Loucy (cell line): ENCODE measurements around the gene CTNNBL1.

ENCODE experiments used
- H2AFZ ChIP-seq: fragments of 200-600 bp; sonication (generic); 2 replicates; pipeline ENCODE4 v1.6.0; 2016; ENCODE audit warnings: antibody characterized with exemption, mild to moderate bottlenecking, low read length, moderate library complexity
- H3F3A ChIP-seq: fragments of 200-600 bp; 2 replicates; pipeline ENCODE4 v1.6.0; 2016; ENCODE audit warnings: antibody characterized with exemption, low read depth, mild to moderate bottlenecking
- H3K27me3 ChIP-seq: fragments of 200-600 bp; sonication (generic); 2 replicates; pipeline ENCODE4 v1.6.1; 2014; ENCODE audit warnings: low read length, mild to moderate bottlenecking; ENCODE audit not compliant: insufficient read depth, poor library complexity, severe bottlenecking
- H3K36me3 ChIP-seq: fragments of 200-600 bp; sonication (generic); 2 replicates; pipeline ENCODE4 v1.6.1; 2016; ENCODE audit warnings: low read length; ENCODE audit not compliant: insufficient read depth
- H3K4me1 ChIP-seq: fragments of 200-600 bp; sonication (generic); 2 replicates; pipeline ENCODE4 v1.5.1; 2014; ENCODE audit warnings: low read length, mild to moderate bottlenecking; ENCODE audit not compliant: insufficient read depth, poor library complexity, severe bottlenecking
- H3K4me2 ChIP-seq: fragments of 200-600 bp; sonication (generic); 2 replicates; pipeline ENCODE4 v1.6.0; 2014; ENCODE audit warnings: antibody characterized with exemption, low read length, low read depth, mild to moderate bottlenecking; ENCODE audit not compliant: poor library complexity, severe bottlenecking
- H3K4me3 ChIP-seq: fragments of 200-600 bp; sonication (generic); 2 replicates; pipeline ENCODE4 v1.5.1; 2014; ENCODE audit warnings: low read length, mild to moderate bottlenecking, mixed read lengths; ENCODE audit not compliant: poor library complexity, severe bottlenecking
- H3K79me2 ChIP-seq: fragments of 200-600 bp; sonication (generic); 2 replicates; pipeline ENCODE4 v1.6.1; 2014; ENCODE audit warnings: low read length; ENCODE audit not compliant: insufficient read depth
- H3K9ac ChIP-seq: fragments of 200-600 bp; sonication (generic); 2 replicates; pipeline ENCODE4 v1.6.0; 2014; ENCODE audit warnings: mild to moderate bottlenecking, low read depth, low read length, moderate library complexity; ENCODE audit not compliant: poor library complexity, severe bottlenecking
- H3K9me2 ChIP-seq: fragments of 200-600 bp; sonication (generic); replicated peaks from 2 replicates; pipeline ENCODE4 v1.6.1; 2016; ENCODE audit warnings: low read depth, low read length, mixed read lengths
- H3K9me3 ChIP-seq: fragments of 200-600 bp; sonication (generic); 2 replicates; pipeline ENCODE4 v1.6.1; 2014; ENCODE audit warnings: mild to moderate bottlenecking, antibody characterized with exemption, low read length, low read depth; ENCODE audit not compliant: insufficient read depth
- H4K20me1 ChIP-seq: fragments of 200-600 bp; sonication (generic); 2 replicates; pipeline ENCODE4 v1.6.0; 2014; ENCODE audit warnings: antibody characterized with exemption, low read length, mild to moderate bottlenecking; ENCODE audit not compliant: insufficient read depth, poor library complexity, severe bottlenecking
- CTCF ChIP-seq: fragments of 200-600 bp; sonication (generic); conservative IDR thresholded peaks from 2 replicates; pipeline ENCODE4 v1.5.1; 2014; ENCODE audit warnings: mild to moderate bottlenecking, antibody characterized with exemption, low read length
- EZH2phosphoT487 ChIP-seq: fragments of 200-600 bp; IDR thresholded peaks from 2 replicates; pipeline ENCODE4 v1.6.1; 2018; ENCODE audit warnings: antibody characterized with exemption, mild to moderate bottlenecking, moderate library complexity, borderline replicate concordance

CTNNBL1 gene

GRCh38 chr20:37737826-37738420 is 44.1 kb downstream of the CTNNBL1 start:
- Histone ChIP-seq H3K79me2 (peaks cover 8% of the 10 kb centered on the region; the same call in 1 of the 2 replicates), H2AFZ (no peak overlapping the region), H3K9me3 (no peaks in the 10 kb centered on the region), H3K27me3 (no peaks in the 10 kb centered on the region), H3K4me2 (no peak overlapping the region), H3F3A (no peaks in the 10 kb centered on the region), H3K4me1 (peaks cover 7% of the 10 kb centered on the region), H3K9me2 (no peaks in the 10 kb centered on the region), H3K36me3 (peaks cover 73% of the 10 kb centered on the region), H3K9ac (no peak overlapping the region), H4K20me1 (no peaks in the 10 kb centered on the region), H3K4me3 (no peak overlapping the region)
- TF ChIP-seq CTCF (no peak), EZH2phosphoT487 (no peak)

GRCh38 chr20:37741055-37741454 is 47.2 kb downstream of the CTNNBL1 start:
- Histone ChIP-seq H3K36me3 (peaks cover 44% of the 10 kb centered on the region), H3K4me2 (no peak overlapping the region), H3K9me3 (no peaks in the 10 kb centered on the region), H3F3A (0 out of 2 replicates have a peak, but pooled peaks cover 3% of the 10 kb centered on the region), H3K4me3 (no peak overlapping the region), H4K20me1 (no peaks in the 10 kb centered on the region), H3K27me3 (no peaks in the 10 kb centered on the region), H3K4me1 (peaks cover 25% of the 10 kb centered on the region), H3K79me2 (peaks cover 24% of the 10 kb centered on the region), H3K9me2 (no peaks in the 10 kb centered on the region), H3K9ac (no peak overlapping the region), H2AFZ (no peak overlapping the region)
- TF ChIP-seq CTCF: no peak
- no peak for TF ChIP-seq EZH2phosphoT487

GRCh38 chr20:37741570-37741969 is 47.7 kb downstream of the CTNNBL1 start:
- no peak overlapping the region for H2AFZ ChIP-seq
- H3F3A ChIP-seq: 0 out of 2 replicates have a peak, but pooled peaks cover 3% of the 10 kb centered on the region
- peaks cover 29% of the 10 kb centered on the region for H3K79me2 ChIP-seq
- peaks cover 42% of the 10 kb centered on the region for H3K36me3 ChIP-seq
- H3K27me3 ChIP-seq: no peaks in the 10 kb centered on the region
- no peak for TF ChIP-seq CTCF
- TF ChIP-seq EZH2phosphoT487: no peak
- H4K20me1 ChIP-seq: no peaks in the 10 kb centered on the region
- H3K9me2 ChIP-seq: no peaks in the 10 kb centered on the region
- no peak overlapping the region for H3K4me3 ChIP-seq
- H3K4me2 ChIP-seq: no peak overlapping the region
- H3K4me1 ChIP-seq: peaks cover 30% of the 10 kb centered on the region
- no peak overlapping the region for H3K9ac ChIP-seq
- no peaks in the 10 kb centered on the region for H3K9me3 ChIP-seq
